DMS114 treated with DMSO at 0.1 percent for 48 hours (cell line): ENCODE data around the gene ANKRD44.

Experiments used
- DNase-seq: peaks from one replicate; lab custom pipeline; 2025; ENCODE audit not compliant: unreplicated experiment; lab: John Stamatoyannopoulos, UW

ANKRD44 gene

GRCh38 chr2:197185676-197186075, 124.9 kb downstream of the ANKRD44 start:
- no peak for DNase-seq

- no peak for DNase-seq
Measured at GRCh38 chr2:197184959-197185586, 125.5 kb downstream of the ANKRD44 start.

DNA sequence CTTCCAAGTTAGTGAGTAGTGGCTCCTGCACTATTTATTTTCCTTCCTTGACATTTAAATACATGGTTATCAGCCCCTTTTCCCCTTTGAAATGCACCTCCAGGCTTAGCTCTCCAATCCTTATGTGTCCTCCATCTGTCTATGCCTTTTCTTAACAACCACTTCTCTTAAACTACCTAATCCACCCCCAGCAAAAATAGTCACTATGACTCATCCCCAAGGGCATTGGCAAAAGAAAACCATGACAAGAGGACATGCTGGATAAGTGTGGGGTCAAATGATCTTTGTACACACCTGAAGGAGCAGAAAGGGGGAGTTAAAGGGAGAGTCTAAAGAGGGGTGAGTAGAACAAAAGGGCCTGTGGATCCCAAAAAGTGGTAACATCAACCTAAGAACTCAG, 127.2 kb downstream of the ANKRD44 start:
- no peak for DNase-seq

DNA sequence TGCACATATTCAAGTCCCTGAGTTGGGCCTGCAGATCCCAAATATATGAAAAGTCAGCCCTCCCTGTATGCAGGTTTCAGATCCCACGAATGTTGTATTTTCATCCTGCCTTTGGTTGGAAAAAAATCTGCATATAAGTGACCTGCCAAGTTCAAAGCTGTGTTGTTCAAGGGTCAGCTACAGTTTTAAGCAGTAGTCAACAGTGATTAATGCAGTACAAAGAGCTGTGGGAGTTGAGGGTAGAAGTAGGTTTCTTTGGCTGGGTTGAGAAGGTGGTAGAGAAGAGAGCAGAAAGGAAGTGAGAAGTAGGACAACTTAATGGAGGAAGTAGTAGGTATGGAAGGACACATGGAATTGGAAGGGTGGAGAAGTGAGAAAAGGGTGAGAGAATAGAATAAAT, 127.9 kb downstream of the ANKRD44 start:
- DNase-seq = no peak

- no peak for DNase-seq
Measured at GRCh38 chr2:197181491-197181890, 129.1 kb downstream of the ANKRD44 start.

GRCh38 chr2:197179744-197180498, 130.7 kb downstream of the ANKRD44 start:
- no peak for DNase-seq

DNA sequence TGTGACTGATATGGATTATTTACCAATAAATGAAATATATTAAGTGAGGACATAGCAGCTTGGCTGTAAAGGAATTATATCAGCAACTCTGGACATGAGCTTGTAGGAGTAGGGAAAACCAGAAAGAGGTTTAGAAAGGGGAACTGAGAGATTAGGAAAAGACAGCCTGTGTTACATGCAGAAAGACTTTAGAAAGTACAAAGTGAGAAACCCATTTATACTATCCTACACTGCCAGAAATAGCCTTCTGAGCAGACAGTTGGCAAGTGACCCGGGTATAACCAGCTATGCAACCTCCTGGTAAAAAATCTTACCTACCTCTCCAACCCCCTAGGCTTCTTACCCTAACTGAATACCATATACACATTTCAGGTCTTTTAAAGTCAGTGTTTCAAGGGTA, 134.1 kb downstream of the ANKRD44 start:
- no peak for DNase-seq

GRCh38 chr2:197174539-197175094, 136.0 kb downstream of the ANKRD44 start:
- DNase-seq = no peak

GRCh38 chr2:197171582-197171981, 139.0 kb downstream of the ANKRD44 start:
- DNase-seq = no peak

GRCh38 chr2:197170208-197170607, 140.4 kb downstream of the ANKRD44 start:
- DNase-seq = no peak

- DNase-seq = no peak
Measured at GRCh38 chr2:197168705-197169104, 141.9 kb downstream of the ANKRD44 start.

DNA sequence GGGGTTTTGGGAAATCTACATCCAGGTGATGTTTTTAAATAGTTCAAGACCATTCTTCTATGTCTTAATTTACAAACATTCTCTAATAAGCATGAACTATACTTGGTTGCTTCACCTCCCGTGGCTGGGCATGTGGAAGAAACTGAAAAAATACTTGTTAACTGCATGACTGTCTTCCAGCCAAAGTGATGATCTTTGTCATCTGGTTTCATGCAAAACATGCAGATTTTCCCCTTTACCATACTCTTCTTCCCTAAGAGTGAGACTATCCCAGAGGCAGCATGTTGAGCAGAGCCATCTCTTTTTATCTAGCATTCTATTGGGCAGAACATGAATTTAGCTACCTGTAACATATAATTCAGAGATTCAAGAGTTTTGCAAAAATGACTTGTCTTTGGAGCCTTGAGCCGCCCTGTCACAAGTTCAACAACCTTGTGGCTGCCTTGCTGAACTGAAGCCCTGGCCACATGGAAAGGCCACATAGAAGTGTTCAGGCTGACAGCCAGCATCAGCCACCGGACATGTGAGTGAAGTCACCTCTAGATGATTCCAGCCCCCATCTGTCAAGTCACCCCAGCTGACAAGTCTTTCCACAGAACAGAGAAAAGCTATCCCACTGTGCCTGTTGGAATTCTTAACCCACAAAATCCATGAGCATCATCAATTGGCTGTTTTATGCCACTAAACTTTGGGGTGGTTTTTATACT, 142.8 kb downstream of the ANKRD44 start:
- DNase-seq = no peak

DNA sequence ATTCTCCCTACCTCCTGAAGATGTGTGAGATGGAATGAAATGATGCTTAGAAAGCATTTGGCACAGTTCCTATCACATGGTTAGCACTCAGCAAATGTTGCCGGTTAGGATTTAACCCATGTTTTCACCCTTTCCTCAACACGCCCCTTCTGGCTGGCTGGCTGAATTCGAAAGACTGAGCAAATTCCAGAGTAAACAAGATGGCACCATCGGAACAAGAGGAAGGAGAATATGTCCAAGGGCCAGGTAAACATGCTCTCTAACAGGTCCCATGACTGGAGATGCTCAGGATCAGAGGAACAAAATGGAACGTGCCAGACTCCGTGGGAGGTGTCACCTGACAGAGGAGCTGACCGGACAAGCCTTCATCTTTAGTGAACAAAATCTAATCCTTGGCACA, 145.6 kb downstream of the ANKRD44 start:
- no peak for DNase-seq

- DNase-seq = no peak
Measured at GRCh38 chr2:197164141-197164754, 146.3 kb downstream of the ANKRD44 start.

DNA sequence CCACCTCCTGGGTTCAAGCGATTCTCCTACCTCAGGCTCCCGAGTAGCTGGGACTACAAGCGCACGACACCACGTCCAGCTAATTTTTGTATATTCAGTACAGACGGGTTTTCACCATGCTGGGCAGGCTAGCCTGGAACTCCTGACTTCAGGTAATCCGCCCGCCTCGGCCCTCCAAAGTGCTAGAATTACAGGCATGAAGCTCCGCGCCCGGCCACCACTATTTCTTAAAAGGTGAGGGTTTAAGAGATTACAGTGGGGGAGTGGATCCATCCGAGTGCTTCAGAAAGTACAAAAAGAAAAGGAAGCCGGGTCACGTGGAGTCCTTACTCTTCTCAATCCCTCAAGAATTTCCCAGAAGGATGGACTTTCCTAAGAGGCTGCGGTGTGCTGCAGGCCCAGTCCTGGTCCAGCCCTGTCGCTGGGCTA, 146.9 kb downstream of the ANKRD44 start:
- no peak for DNase-seq

GRCh38 chr2:197161774-197162173, 148.8 kb downstream of the ANKRD44 start:
- DNase-seq = no peak

DNA sequence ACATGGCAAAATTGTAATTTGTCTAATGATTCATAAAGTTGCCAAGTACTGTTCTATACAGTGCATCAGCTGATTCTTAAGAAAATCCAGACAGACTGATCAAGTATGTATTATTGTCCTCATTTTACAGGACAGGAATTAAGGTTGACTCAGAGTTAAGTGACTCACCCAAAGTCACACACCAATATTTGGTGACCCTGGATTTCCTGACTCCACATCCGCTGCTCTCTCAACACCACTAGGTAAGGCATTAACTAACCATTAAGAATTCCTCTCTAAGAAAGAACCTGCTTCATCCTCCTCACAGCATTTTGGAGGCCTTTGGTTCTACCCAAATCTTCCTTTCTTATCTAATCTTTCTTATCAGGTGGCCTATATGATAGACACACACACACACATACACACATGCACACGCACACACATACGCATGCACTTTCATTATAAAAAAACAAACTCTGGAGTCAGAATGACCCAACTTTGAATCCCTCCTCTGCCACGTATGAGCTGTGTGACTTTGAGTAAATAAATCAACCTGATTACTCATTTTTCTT, 150.8 kb downstream of the ANKRD44 start:
- DNase-seq = no peak

GRCh38 chr2:197158591-197159550, 151.7 kb downstream of the ANKRD44 start:
- DNase-seq = no peak

DNA sequence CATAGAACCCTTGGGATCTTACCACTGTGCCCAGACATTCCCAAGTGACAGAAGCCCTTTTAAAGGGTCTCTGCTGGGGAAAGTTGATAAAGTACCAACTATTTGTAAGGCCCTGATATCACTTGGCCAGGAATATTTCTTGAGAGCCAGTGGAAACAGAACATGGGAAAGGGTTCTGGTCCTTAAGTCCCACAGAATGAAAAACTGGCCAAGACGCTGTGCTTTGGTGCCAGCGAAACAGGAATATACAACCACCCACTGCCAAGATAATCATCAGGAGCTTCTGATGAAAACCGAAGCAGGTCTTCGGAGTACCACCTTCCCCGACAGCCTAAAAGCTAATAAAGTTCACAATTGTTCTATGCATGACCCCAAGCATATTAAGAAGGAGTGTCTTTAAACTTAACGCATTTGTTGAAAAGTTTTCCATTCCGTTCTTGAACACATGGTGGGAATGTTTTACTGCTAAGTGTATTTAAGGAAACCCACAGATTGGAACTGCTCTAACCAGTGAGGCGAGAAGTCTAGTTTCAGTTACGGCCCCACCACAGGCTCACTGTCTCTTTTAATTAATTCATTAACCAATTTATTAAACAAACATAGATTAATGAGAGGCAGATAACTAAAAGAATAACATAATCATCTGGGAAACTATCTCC, 152.6 kb downstream of the ANKRD44 start:
- no peak for DNase-seq
